ENCODE data around the gene NCAPD3. TPM values are rescaled to one million over a fixed set of nuclear protein-coding genes. Genes with fewer than 3 reads are reported as not detected.

The NCAPD3 gene
- total RNA-seq, 1 experiment from 2014 or later, result 52.2 TPM

DNA sequence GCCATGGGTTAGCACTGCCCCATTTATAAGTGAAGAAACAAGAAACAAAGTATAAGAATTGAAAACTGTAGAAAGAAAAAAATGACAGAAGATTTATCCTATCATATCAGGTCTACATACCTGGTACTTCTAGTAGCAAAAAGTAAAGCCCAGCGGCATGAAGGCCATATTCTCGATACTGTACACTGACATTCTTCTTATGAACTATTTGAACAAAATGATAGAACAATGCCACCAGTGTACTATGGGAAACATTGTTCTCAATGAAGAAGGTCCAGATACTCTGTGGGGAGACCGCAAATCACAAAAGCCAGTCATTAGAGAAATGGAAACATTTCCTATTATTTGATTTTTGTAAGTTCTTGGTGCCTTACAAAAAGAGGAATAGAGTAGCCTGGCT is 7.0 kb downstream of the NCAPD3 start:
- DNase-seq, result no peak
- Histone ChIP-seq H3K9me3 (ENCODE audit: control insufficient read depth, low read depth, low read length) (no peaks in the 10 kb centered on the region), H3K23ac (ENCODE audit: insufficient read length, low read depth, low read length) (no peak overlapping the region), H2AFZ (ENCODE audit: low read length) (no peak overlapping the region), H3K27me3 (ENCODE audit: insufficient read depth, low read length) (no peaks in the 10 kb centered on the region), H3K27ac (ENCODE audit: insufficient read length, low read depth, low read length) (no peak overlapping the region), H3K14ac (ENCODE audit: insufficient read depth, low read length) (no peak overlapping the region), H4K91ac (ENCODE audit: insufficient read length, low read depth, low read length) (no peak overlapping the region), H2BK20ac (ENCODE audit: low read depth, low read length, poor library complexity, severe bottlenecking) (no peak overlapping the region), H2BK5ac (ENCODE audit: insufficient read length, low read length) (no peak overlapping the region), H4K20me1 (ENCODE audit: control insufficient read depth, insufficient read depth, insufficient read length) (no peaks in the 10 kb centered on the region), H3K56ac (ENCODE audit: insufficient read length, low read depth, low read length) (no peak overlapping the region), H2BK15ac (ENCODE audit: low read depth, low read length) (no peak overlapping the region), H4K5ac (ENCODE audit: insufficient read length, low read depth, low read length) (no peak overlapping the region), H3T11ph (ENCODE audit: low read length) (no peak overlapping the region), H3K9ac (ENCODE audit: extremely low read depth, insufficient read length, low read length) (no peak overlapping the region), H3K4ac (ENCODE audit: low read depth, low read length) (no peak overlapping the region), H3K4me2 (ENCODE audit: insufficient read depth, insufficient read length, low read length) (no peak overlapping the region), H3K18ac (ENCODE audit: insufficient read length, low read depth, low read length) (no peak overlapping the region), H2BK120ac (ENCODE audit: low read depth, low read length, poor library complexity, severe bottlenecking) (no peak overlapping the region), H3K79me2 (ENCODE audit: insufficient read depth, low read length) (peaks cover 5% of the 10 kb centered on the region; the same call in 1 of the 2 replicates), H3K4me1 (ENCODE audit: insufficient read depth, low read length) (no peaks in the 10 kb centered on the region), H2BK12ac (ENCODE audit: insufficient read length, low read depth, low read length) (no peak overlapping the region), H3K23me2 (ENCODE audit: insufficient read length, low read depth, low read length, poor library complexity, severe bottlenecking) (no peaks in the 10 kb centered on the region), H4K8ac (replicated peaks; ENCODE audit: insufficient read length, low read depth, low read length) (no peak overlapping the region), H3K79me1 (ENCODE audit: insufficient read depth, low read depth, low read length, poor library complexity, severe bottlenecking) (peaks cover 8% of the 10 kb centered on the region), H2AK5ac (ENCODE audit: insufficient read length, low read length) (no peak overlapping the region)
- no peak overlapping the region for H3K4me3 Mint-ChIP-seq
- TF ChIP-seq, protein P1, sequence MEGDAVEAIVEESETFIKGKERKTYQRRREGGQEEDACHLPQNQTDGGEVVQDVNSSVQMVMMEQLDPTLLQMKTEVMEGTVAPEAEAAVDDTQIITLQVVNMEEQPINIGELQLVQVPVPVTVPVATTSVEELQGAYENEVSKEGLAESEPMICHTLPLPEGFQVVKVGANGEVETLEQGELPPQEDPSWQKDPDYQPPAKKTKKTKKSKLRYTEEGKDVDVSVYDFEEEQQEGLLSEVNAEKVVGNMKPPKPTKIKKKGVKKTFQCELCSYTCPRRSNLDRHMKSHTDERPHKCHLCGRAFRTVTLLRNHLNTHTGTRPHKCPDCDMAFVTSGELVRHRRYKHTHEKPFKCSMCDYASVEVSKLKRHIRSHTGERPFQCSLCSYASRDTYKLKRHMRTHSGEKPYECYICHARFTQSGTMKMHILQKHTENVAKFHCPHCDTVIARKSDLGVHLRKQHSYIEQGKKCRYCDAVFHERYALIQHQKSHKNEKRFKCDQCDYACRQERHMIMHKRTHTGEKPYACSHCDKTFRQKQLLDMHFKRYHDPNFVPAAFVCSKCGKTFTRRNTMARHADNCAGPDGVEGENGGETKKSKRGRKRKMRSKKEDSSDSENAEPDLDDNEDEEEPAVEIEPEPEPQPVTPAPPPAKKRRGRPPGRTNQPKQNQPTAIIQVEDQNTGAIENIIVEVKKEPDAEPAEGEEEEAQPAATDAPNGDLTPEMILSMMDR (conservative IDR thresholded peaks at IDR 0.05), result no peak
- peaks cover 11 to 65% (median 43%) of the 10 kb centered on the region in 3 experiments; a peak in 6 of 7 replicates for H3K36me3 Mint-ChIP-seq (ENCODE audit: insufficient read depth in 1 of 3, low read depth in 3 of 3)
- H3K4me1 Mint-ChIP-seq, result peaks cover 0 to under 1% of the 10 kb centered on the region in 2 experiments; a peak in 1 of 4 replicates
- no peak overlapping the region for H3K27ac Mint-ChIP-seq
- no peaks in the 10 kb centered on the region for H3K27me3 Mint-ChIP-seq (ENCODE audit: low read depth)
- H3K9me3 Mint-ChIP-seq, result no peaks in the 10 kb centered on the region
- no CpG with 5 or more reads among the region's 3 CpGs for WGBS (ENCODE audit: extremely low coverage, insufficient read length, low lambda C conversion rate)
